Measurements from ENCODE around the gene HSPA1A. TPM values are rescaled to one million over a fixed set of nuclear protein-coding genes. Genes with fewer than 3 reads are reported as not detected.

The HSPA1A gene
- total and polyA plus RNA-seq, 9 of the 15 experiments (the other 6 are each of a cell fraction or from before 2014, with no cell fraction given), result 2.2 to 273 (median 107) TPM

GRCh38 chr6:31836474-31837368 lies 21.4 kb downstream of the HSPA1A start (continued):
- TF ChIP-seq ZBTB5 (IDR thresholded peaks at IDR 0.05), result no peak
- no peak for TF ChIP-seq SNRNP70 (optimal IDR thresholded peaks at IDR 0.05; ENCODE audit: low read depth, low read length)
- TF ChIP-seq FOXM1 (IDR thresholded peaks at IDR 0.05; ENCODE audit: low read depth), result no peak; the same call in 1 of the 2 replicates
- TF ChIP-seq FOXM1 (CRISPR knock-in tag; IDR thresholded peaks at IDR 0.05; ENCODE audit: low read depth), result peak; percentile 29; the same call in 1 of the 2 replicates
- 0 out of 2 replicates have a peak, but pooled peaks have one; percentile 32 for TF ChIP-seq ZNF740 (CRISPR knock-in tag; IDR thresholded peaks at IDR 0.05)
- no peak for TF ChIP-seq ZNF740 (tag; IDR thresholded peaks at IDR 0.05)
- TF ChIP-seq SRF (CRISPR knock-in tag; IDR thresholded peaks at IDR 0.05), result peak in 1 of 2 experiments; percentile 70; a peak in 1 of 4 replicates
- 0 out of 2 replicates have a peak, but pooled peaks have one; percentile 44 for TF ChIP-seq IRF9 (tag; IDR thresholded peaks at IDR 0.05)
- TF ChIP-seq PHF8 (IDR thresholded peaks at IDR 0.05; ENCODE audit: borderline replicate concordance, low read length), result 0 out of 2 replicates have a peak, but pooled peaks have one; percentile 7
- peak; percentile 47 for TF ChIP-seq RBBP5 (IDR thresholded peaks at IDR 0.05; ENCODE audit: borderline replicate concordance, insufficient read depth, low read length, poor library complexity, severe bottlenecking)
- TF ChIP-seq NONO (IDR thresholded peaks at IDR 0.05; ENCODE audit: low read depth in 2 of 2, low read length in 1 of 2), result no peak
- peak; percentile 15; the same call in 1 of the 2 replicates for TF ChIP-seq TRIM25 (IDR thresholded peaks at IDR 0.05; ENCODE audit: borderline replicate concordance)
- no peak for TF ChIP-seq NFXL1 (CRISPR knock-in tag; IDR thresholded peaks at IDR 0.05)
- peak; percentile 89 for TF ChIP-seq MEF2D (tag; conservative IDR thresholded peaks at IDR 0.05; ENCODE audit: low read depth)
- no peak for TF ChIP-seq ZNF311 (CRISPR knock-in tag; IDR thresholded peaks at IDR 0.05)
- 0 out of 2 replicates have a peak, but pooled peaks have one; percentile 6 for TF ChIP-seq NCOA1 (IDR thresholded peaks at IDR 0.05; ENCODE audit: low read depth)
- TF ChIP-seq PYGO2 (tag; IDR thresholded peaks at IDR 0.05), result no peak
- peak; percentile 14; the same call in 1 of the 2 replicates for TF ChIP-seq SMARCA4 (IDR thresholded peaks at IDR 0.05)
- no peak for TF ChIP-seq CEBPG (CRISPR knock-in tag; IDR thresholded peaks at IDR 0.05)
- TF ChIP-seq CEBPG (tag; conservative IDR thresholded peaks at IDR 0.05 in 1 of 2, IDR thresholded peaks at IDR 0.05 in 1 of 2), result peak in 1 of 2 experiments; percentile 24; a peak in 1 of 4 replicates
- TF ChIP-seq KDM5B (IDR thresholded peaks at IDR 0.05; ENCODE audit: insufficient replicate concordance, low read depth, low read length), result peak; percentile 56
